Cardiac fibroblast (primary cell): Measurements from ENCODE around the gene FGD4.
A peak's percentile ranks its signal among the peaks of the same experiment; 100 is the strongest.

Source experiments
- DNase-seq, 2 donors: peaks; one replicate each; pipeline versions ENCODE4 v3.0.0 to v3.0.0-alpha.2; 2010; ENCODE audit warnings: low read depth in 2 of 2
- H3K4me3 ChIP-seq, 2 donors: replicated peaks in 1 of 2; 1 replicate in 1 of 2; 2 replicates in 1 of 2; pipeline ENCODE4 v1.5.1; 2011; ENCODE audit warnings: low read depth in 2 of 2, low read length in 2 of 2, mild to moderate bottlenecking in 2 of 2, moderate library complexity in 1 of 2
- TF ChIP-seq, protein P1 (sequence below): IDR thresholded peaks from one replicate; pipeline ENCODE4 v1.5.1; 2011; ENCODE audit warnings: low read depth, mild to moderate bottlenecking, low read length, inconsistent platforms

The FGD4 gene

DNA sequence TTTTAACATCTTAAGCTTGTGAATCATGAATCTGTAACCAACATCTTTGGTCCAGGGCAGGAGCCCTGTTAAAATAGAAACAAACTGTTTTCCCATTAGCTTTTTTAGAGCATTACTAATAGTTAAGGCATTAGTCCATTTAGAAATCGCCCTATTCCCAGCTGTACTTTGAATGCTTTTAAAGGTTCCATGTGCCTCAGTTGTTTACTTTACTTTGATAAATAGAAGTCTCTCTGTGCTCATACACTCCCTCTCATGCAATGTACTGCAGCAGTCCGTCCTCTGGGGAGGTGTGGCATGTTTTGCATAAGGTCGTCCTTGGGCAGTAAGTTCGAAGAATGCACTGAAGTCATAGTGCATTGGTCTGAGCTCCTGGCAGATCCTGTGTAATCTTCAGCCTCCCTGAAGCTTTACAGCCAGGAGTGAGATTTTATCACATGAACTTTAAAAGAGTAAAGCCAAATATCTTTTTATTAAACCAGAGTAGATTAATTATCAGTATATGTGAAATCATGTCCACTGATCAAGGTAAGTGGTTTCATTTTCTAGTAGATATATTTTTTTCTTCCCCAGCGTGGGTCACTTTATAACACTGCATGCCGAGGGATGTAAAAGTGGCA lies 134.7 kb downstream of the FGD4 start:
- DNase-seq, result peak; percentile 83 to 99

DNA sequence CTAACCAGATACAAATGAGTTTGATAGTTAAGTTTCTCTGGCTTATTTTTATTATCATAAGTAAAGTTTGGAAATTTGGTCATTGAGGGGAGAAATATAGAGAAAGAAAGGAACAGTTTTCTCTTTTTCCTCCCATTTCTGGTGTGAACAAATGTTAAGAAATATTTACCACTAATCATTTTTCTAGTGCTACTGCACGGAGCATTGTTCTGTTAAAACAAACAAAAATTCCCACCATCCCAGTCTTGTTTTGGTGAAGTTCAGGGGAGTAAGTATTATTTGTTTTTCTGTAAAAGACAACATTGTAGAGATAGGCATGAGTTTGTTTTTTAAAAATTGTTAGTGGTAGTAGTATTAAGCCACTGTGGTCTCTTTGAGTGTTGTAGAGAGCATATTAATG lies 135.3 kb downstream of the FGD4 start:
- peak overlapping the region; percentile 44 to 64 for H3K4me3 ChIP-seq
- DNase-seq, result peak in 1 of 2 donors; percentile 19
- TF ChIP-seq, protein P1, sequence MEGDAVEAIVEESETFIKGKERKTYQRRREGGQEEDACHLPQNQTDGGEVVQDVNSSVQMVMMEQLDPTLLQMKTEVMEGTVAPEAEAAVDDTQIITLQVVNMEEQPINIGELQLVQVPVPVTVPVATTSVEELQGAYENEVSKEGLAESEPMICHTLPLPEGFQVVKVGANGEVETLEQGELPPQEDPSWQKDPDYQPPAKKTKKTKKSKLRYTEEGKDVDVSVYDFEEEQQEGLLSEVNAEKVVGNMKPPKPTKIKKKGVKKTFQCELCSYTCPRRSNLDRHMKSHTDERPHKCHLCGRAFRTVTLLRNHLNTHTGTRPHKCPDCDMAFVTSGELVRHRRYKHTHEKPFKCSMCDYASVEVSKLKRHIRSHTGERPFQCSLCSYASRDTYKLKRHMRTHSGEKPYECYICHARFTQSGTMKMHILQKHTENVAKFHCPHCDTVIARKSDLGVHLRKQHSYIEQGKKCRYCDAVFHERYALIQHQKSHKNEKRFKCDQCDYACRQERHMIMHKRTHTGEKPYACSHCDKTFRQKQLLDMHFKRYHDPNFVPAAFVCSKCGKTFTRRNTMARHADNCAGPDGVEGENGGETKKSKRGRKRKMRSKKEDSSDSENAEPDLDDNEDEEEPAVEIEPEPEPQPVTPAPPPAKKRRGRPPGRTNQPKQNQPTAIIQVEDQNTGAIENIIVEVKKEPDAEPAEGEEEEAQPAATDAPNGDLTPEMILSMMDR, result no peak

More for the DNA sequence above, 134.7 kb downstream of the FGD4 start:
- H3K4me3 ChIP-seq, result peak overlapping the region; percentile 44 to 64
- TF ChIP-seq, protein P1, result no peak

DNA sequence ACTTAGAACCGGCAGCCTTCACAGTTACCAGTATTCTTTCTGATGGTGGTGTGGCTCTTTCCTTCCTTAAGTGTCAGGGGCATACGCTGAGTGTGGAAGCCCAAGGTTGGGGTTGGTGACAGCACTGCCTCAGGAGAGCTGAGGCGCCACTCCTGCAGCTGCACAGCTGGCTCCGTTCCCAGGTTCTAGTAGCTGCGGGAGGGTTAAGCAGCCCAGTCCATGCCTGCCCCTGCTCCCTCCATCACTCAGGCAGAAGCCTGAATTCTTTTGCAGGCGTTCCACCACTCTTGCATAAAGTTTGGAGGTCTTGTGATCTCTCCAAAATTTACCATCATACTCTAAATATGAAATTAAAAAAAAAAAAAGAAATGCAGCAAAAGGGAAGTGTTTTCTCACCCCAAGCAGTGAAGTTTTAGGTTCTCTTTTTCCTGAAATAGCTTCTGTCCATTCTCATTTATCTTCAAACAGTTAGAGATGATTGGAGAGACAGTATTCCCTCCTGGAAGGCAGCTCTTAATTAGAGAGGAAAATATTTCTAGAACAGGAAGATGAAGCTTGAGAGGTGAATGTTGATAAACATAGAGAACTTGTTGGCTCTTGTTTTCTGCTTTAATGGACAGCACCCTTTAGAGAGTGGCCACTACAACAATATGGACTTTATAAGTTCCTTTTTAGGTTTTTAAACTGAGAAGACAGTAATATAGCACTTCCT lies 136.1 kb downstream of the FGD4 start:
- peak overlapping the region; percentile 44 to 64 for H3K4me3 ChIP-seq
- DNase-seq, result peak; percentile 73 to 84
- TF ChIP-seq, protein P1, result no peak

DNA sequence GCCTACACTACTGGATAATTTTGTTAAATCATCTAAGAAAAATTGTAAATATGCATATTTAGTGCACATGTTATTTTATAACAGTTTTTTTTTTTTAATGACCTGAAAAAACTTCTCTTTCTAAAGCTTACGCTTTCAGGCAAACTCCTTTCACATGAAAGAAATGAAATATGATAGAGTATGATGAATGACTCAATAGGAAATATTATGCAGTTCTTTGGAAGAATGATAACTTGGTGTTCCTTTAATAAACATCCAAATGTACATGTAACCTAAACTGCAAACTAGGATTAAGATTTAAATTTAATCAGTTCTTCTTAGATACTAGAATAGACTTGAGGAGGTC lies 136.6 kb downstream of the FGD4 start:
- H3K4me3 ChIP-seq, result peak overlapping the region; percentile 44 to 64
- TF ChIP-seq, protein P1, result no peak
- DNase-seq, result peak in 1 of 2 donors; percentile 35

DNA sequence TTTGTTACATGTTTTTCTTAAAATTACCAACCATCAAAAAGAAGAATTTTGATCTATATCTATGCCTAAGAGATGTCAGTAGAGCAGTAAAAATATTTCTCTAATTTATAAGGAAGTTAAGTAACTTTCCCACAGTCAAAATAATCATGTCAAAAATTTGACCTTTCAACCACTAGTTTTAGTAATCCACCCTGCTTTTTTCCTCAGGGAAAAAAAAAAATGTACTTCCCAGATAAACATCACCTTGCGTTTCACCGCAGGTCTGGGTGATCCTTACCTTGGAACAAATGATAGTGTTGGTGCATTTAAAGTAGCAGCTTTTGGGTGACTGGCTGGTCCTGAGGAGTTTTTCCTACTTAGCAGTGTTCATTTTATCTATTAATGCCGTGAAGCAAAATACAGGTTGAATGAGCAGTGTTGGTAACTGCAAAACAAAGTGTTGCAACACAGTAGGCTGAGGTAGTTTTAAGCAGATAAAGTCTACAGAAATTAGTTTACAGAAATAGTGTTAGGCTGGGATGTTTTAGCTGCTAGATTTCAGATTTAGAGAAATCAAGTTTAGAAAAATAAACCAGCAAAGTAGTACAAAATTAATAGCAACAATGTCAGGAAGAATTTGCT lies 142.5 kb downstream of the FGD4 start:
- DNase-seq, result peak; percentile 51 to 53
- H3K4me3 ChIP-seq, result no peak overlapping the region
- TF ChIP-seq, protein P1, result no peak

DNA sequence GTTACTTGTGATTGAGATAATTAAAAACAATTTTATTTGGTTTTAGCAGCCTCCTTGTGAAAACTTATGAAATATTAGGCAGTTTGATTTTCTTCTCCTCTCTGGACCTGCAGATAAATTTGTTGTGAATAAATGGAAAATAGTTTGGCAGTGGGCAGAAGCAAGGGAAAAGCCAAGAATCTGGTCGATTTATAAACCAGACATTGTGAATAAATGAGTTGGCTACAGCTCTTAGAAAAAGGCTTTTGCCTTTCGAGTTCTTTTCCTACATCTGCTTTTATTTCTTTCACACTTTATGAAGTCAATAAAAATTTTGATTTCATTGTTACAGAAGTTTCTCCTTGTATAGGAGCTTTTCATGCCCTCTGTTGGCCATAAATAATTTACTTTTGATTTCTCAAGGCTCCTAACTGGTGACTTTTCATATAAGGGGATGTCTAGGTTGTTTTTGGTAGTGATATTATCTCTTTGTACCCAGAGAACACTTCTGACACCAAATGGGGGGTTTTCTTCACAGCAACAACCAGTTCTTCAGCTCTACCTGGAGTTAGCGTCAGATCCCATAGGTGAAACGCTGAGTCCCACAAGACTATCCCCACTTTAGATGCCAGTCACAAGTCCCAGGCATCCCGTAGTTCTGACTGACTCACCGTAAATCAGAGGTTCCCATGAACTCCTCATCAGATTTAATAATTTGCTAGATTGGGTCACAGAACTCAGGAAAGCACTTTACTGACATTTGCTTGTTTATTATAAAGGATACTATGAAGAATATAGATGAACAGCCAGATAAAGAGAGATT lies 143.3 kb downstream of the FGD4 start:
- TF ChIP-seq, protein P1, result no peak
- peak in 1 of 2 donors; percentile 23 for DNase-seq
- no peak overlapping the region for H3K4me3 ChIP-seq
